GM19455 (cell line): ENCODE data around the gene PTGES2.
"Not testable (repeated sequence)": the region's sequence is repeated elsewhere in the genome, so short reads cannot be mapped to it uniquely, and the experiment has no call there.

ENCODE experiments used
- ATAC-seq: cut with Tn5 transposase; IDR thresholded peaks from one replicate; pipeline ENCODE4 v1.9.1; 2021; ENCODE audit not compliant: unreplicated experiment

The PTGES2 gene

DNA sequence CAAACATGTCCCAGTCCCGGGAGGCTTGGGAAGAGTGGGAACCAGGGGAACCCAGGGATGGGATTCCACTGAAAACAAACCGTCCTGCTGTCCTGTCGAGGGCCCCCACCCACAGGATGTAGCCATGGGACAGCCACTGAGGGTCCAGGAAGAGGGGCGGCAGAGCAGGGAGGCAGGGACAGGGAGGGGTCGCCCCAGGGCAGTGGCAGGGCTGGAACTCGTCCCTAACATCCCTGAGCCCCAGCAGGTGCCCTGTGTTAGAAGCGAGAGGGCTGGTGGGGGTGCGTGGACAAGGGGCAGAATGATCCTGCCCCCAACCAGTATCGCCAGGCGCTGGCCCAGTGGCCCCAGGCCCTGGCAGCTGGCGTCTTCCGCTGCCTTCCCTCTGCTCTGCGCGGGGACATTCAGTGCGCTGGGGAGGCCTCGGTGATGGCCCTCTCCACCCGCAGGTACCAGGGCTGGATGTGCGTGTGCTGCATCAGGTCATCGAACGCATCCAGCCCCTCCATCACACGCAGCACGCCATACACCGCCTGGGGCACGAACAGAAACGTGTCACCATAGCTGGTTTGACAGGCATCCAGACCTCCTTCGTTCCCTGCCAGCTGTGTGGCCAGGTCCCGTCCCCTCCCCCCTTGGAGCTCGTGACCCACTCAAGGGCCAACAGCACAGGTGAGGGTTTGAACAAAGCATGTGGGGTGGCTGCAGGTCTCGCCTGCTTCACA lies 6.6 kb downstream of the PTGES2 start:
- no peak for ATAC-seq

DNA sequence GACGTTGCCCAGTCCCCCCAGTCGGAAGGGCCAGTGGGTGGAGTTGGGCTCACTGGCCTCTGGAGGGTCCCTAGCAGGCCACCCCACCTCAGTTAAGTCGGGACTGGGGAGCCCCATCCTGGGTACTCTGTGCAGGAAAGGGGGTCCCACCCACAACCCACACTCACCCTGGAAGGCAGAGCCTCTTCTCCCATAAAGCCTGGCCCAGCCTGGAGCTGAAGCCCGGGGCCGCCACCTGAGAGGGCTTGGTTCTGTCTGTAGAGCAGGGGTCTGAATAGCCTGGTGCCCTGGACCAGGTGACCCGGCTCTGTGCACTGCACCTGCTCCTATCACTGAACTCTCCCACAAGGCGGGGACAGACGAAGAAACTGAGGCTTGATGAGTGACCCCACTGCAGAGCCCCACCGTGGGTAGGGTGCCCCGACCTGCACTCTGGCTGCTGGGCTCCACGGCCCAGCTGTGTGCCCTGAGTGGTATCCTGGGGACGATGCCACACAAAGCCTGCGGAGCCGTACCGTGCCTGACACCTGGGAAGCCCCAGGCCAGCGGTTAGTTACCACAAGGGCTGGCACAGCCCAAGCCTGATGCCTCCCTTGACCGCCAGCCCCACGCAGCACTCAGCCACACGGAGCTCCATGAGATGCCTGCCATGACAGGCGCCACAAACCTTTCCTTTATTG lies 7.3 kb downstream of the PTGES2 start:
- no peak for ATAC-seq

DNA sequence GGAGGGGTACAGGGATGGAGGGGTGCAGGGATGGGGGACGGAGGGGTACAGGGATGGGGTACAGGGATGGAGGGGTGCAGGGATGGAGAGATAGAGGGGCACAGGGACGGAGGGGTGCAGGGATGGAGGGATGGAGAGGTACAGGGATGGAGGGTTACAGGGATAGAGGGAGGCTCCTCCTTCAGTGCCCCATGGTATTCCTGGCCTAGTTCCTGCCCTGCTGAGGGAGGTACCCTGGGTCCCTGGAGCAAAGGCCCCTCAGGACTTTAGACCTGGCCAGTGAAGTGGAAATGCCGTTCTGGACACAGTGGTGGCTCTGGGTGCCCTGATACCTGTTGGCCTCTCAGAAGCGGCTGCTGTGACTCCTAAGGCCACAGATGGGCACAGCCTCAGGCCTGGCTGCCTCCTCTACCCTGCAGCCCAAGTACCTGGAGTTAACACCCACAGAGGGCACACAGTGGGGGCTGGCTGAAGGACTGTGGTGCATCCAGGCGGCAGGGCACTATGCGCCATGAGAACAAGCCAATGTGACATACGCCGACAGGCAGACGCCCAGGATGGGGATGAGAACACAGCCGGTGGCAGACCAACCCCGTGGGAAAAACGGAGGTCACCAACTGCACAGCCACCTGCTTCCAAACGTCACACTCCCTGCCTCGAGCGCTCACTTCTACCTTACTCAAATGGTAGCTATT lies 8.4 kb downstream of the PTGES2 start:
- no peak for ATAC-seq

DNA sequence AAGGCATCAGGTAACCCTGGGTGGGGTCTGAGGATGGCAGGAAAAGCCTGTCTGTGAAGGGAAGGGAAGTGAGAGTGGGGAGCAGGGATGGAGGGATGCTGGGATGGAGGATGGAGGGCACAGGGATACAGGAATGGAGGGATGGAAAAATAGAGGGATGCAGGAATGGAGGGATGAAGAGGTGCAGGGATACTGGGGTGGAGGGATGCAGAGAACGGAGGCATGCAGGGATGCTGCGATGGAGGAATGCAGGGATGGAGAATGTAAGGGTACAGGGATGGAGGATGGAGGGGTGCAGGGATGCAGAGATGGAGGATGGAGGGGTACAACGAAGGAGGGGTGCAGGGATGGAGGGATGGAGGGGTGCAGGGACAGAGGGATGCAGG lies 9.1 kb downstream of the PTGES2 start:
- ATAC-seq, result no peak

DNA sequence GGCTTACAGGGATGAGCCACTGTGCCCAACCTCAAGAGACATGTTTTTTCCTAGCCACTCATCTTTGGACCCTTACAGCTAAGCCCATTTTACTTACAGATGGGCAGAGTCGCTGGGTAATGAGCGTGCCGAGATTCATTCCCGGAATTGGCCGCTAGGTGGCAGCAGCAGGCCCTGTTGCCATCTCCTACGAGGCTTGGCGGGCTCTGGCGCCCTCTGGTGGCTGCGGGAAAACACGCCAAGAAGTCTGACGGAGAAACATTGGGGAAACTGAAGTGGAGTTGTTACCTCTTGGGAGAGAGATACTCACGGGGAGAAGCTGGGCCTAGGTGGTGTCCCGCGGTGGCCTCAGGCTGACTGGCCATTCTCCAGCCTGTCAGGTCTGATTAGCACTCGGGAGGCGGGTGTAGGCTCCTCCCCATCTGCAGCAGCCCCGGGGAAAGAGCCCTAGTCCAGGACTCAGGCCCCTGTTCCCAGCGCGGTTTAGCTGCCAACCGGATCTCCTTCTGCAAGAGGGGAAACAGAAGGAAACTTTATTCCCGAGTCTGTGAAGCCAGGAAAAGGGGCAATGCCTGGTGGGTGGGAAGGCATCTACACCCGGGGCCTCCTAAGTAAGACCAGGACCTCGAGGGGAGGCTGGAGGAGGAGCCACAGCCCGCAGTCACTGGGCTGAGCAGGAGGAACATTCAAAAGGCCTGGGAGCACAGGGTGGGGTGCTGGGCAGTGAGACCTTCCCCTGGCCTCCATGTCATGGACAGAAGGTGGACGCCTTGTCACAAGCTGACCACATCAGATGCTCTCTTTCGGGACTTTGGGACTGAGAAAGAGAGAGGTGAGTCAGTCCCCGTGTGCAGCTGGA lies 9.7 kb downstream of the PTGES2 start:
- ATAC-seq, result no peak

DNA sequence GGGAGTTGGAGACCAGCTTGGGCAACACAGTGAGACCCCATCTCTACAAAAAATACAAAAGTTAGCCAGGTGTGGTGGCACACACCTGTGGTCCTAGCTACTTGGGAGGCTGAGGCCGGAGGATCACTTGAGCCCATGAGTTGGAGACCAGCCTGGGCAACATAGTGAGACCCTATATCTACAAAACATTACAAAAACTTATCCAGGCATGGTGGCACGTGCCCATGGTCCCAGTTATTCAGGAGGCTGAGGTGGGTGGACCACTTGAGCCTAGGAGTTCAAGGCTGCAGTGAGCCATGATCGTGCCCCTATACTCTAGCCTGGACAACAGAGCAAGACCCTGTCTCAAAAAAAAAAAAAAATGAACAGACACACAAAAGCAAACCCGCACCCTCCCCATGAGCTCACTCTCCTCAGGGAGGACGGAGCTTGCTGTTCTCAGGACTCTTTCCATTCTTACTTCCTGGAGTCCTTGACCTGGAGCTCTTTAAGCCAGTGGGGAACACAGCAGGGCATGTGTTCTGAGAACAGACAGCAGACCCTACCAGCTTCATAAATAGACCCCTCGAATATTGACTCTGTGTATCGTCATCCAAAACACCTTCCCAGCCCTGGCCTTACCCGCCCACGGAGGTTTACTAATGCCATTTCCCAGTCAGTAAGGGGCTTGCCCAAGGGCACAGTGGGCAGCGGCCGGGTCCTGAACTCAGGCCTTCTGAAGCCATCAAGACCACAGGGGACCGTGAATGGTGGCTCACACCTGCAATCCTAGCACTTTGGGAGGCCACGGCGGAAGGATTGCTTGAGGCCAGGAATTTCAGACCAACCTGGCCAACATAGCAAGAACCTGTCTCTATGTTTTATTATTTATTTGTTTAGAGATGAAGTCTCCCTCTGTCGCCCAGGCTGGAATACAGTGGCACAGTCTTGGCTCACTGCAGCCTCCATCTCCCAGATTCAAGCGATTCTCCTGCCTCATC lies 11.1 kb downstream of the PTGES2 start:
- no peak for ATAC-seq

DNA sequence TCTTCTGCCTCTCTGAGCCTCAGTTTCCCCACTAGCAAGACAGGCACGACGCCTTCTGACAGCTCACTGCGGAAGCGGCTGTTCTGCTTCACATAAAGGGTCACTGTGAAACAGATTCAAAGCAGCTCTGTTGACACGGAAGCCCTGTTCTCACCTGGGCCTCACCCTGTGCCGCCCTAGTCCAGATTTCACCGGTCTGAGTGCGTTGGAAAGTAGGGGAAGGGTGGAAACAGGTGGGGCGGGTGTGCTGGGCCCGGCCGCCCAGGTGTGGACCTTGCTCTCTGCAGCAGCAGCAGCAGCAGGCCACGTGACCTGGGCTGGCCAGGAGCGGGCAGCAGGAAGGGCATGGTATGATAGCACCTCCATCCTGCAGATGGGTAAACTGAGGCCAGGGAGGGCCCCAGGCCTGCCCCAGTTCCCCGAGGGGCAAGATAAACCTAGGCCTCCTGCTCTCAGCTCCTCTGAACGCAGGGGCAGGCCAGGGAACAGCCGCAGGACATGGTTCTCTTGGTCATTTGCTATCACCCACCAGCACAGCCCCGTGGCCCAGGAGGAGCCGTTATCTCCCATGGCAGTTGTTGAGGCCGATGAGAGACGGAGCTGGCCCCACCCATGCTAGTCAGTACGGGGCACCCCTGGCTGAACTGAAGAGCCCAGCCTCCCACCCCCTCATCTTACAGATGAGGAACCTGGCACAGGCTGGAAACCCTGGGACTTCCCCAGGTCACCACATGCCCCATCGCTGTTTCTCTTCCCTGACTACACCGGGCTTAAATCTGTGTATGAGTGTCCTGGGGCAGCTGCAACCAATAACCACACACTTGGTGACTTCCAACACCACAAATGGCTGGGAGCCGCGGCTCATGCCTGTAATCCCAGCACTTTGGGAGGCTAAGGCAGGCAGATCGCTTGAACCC lies 12.1 kb downstream of the PTGES2 start:
- no peak for ATAC-seq

DNA sequence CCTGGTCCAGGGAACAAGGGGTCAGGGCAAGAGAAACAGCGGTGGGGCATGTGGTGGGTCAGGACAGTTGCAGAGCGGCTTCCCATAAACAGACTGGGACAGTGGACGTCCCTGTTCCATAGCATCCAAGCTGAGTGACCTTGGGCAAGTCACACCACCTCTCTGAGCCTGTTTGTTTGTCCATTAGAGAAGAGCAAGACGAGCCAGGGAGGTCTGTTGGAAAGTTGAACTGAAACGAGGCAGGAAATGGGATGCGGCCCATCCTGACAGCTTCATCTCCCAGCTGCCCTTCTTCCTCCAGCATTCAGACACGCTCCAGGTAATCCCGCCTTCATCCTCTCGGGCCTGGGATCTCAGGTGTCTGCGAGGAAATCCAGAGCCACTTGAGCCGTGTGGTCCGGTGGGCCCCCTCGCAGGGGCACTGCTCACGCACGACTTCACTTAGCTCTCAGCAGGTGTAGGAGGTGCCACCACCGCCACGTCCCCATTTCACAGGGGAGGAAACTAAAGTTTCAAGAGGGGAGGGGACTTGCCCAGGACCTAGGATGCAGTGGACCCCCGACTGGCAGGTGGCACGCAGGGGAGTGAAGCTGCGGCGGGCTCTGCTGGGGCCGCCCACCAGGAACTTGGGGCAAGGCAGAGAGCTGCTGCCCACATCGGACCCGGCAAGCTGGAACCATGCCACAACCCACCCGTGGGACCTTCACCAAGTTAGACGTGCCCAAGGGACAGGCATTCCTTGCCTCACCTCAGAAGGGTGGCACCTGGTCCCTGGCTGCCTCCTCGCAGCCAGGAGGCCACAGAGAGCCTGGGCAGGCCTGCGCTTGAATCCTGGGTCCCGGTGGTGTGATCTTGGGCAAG lies 13.0 kb downstream of the PTGES2 start:
- ATAC-seq, result no peak

DNA sequence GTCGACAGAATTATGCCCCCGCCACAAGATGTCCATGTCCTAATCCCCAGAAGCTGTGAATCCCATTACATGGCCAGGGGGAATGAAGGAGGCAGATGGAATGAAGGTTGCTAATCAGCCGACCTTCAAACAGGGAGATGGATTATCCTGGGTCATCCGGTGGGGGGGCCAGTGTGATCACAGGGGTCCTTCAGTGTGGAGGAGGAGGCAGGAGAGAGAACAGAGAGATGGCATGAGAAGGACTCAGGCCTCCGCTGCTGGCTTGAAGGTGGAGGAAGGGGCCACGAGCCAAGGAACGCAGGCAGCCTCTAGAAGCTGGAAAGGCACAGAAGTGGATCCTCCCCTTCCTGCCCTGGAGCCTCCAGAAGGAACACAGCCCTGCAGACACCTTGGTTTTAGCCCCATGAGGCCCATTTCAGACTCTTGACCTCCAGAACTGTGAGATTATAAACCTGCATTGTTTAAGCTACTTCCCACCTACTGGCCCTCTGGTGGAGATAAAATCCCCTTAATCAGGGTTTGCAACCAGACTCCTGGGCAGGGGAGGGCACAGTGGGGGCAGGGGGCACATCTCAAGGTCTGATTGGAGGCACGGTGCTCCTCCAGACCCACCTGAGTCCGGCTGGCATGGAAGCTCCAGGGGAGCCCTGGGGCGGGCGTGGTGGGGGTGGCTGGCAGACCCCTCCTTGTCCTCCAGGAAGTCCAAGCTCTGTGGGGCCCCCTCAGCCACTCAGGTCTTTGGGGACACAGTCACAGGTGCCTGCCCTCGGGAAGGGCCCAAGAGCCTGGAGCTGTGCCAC lies 13.8 kb downstream of the PTGES2 start:
- no peak for ATAC-seq

DNA sequence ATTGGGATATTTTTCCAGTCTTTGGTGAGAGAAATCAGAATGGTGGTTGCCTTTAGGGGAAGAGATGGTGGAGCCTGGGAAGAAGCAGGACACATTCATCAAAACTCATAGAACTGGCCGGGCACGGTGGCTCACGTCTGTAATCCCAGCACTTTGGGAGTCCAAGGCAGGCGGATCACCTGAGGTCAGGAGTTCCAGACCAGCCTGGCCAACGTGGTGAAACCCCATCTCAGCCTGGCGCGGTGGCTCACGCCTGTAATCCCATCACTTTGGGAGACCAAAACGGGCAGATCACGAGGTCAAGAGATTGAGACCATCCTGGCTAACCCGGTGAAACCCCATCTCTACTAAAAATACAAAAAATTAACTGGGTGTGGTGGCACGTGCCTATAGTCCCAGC lies 15.8 kb downstream of the PTGES2 start:
- not testable (repeated sequence) for ATAC-seq

DNA sequence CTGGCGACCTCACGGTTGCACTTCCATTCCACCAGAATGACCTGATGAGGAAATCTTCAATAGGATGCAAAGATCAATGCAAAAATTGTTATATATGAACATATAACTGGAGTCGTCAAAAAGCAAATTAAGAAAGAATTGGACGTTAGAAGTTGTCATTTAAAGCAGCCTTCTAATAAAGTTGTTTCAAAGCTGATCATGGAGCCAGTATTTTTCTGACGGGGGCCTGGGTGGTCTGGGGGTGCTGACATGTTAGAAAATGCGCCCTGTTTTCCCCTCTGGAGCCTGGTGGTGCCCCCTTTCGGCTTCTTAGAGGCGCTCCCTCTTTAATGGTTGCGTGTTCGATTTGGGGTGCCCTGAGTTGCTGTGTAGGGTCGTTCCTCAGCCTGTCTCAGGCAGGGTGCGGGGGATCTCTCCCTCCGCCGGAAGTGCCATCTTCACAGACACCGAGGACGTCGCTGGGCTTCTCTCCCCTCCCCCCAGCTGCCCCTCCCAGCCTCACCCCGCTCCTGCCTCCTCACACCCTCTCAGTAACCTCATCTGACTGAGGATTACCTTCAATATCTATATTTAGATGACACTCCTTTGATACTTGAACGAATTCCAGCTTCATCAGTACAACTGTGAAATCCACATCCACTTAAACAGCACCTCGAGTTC lies 18.3 kb downstream of the PTGES2 start:
- ATAC-seq, result no peak

DNA sequence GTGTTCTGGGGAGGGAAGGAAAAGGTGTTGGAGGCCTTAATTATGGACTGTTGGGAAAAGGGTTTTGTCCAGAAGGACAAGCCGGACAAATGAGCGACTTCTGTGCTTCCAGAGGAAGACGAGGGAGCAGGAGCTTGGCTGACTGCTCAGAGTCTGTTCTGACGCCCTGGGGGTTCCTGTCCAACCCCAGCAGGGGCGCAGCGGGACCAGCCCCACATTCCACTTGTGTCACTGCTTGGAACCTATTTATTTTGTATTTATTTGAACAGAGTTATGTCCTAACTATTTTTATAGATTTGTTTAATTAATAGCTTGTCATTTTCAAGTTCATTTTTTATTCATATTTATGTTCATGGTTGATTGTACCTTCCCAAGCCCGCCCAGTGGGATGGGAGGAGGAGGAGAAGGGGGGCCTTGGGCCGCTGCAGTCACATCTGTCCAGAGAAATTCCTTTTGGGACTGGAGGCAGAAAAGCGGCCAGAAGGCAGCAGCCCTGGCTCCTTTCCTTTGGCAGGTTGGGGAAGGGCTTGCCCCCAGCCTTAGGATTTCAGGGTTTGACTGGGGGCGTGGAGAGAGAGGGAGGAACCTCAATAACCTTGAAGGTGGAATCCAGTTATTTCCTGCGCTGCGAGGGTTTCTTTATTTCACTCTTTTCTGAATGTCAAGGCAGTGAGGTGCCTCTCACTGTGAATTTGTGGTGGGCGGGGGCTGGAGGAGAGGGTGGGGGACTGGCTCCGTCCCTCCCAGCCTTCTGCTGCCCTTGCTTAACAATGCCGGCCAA lies 19.1 kb downstream of the PTGES2 start:
- ATAC-seq, result no peak

DNA sequence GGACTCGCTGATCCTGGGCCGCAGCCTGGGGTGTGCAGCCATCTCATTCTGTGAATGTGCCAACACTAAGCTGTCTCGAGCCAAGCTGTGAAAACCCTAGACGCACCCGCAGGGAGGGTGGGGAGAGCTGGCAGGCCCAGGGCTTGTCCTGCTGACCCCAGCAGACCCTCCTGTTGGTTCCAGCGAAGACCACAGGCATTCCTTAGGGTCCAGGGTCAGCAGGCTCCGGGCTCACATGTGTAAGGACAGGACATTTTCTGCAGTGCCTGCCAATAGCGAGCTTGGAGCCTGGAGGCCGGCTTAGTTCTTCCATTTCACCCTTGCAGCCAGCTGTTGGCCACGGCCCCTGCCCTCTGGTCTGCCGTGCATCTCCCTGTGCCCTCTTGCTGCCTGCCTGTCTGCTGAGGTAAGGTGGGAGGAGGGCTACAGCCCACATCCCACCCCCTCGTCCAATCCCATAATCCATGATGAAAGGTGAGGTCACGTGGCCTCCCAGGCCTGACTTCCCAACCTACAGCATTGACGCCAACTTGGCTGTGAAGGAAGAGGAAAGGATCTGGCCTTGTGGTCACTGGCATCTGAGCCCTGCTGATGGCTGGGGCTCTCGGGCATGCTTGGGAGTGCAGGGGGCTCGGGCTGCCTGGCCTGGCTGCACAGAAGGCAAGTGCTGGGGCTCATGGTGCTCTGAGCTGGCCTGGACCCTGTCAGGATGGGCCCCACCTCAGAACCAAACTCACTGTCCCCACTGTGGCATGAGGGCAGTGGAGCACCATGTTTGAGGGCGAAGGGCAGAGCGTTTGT lies 19.9 kb downstream of the PTGES2 start:
- ATAC-seq, result no peak

DNA sequence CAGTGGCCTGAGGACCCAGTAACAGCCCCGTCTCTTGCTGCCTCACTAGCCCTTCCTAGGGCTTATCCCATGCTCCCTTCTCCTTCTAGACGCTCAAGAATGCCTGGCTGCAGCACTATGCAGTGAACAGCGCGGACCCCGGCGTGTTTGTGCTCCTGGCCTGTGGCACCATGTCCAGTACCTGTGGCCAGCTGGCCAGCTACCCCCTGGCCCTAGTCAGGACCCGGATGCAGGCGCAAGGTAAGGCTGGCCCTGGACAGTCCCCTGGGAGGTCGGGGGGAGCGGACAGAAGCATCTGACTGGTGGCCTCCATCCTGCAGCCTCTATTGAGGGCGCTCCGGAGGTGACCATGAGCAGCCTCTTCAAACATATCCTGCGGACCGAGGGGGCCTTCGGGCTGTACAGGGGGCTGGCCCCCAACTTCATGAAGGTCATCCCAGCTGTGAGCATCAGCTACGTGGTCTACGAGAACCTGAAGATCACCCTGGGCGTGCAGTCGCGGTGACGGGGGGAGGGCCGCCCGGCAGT lies 20.5 kb downstream of the PTGES2 start:
- no peak for ATAC-seq
